ENCODE measurements around the gene CACNA1F. TPM values are rescaled to one million over a fixed set of nuclear protein-coding genes. Genes with fewer than 3 reads are reported as not detected.

The CACNA1F gene
- total RNA-seq, 2 experiments from 2014 or later, result not detected

GRCh38 chrX:49202022-49202421 is 31.1 kb downstream of the CACNA1F start:
- Histone ChIP-seq H4K20me1 (ENCODE audit: insufficient read depth, low read length) (no peaks in the 10 kb centered on the region), H3K79me2 (ENCODE audit: insufficient read depth, low read depth, low read length) (no peaks in the 10 kb centered on the region), H3K4me1 (ENCODE audit: insufficient read depth, low read length, poor library complexity, severe bottlenecking) (peaks cover 10% of the 10 kb centered on the region), H3K4me3 (ENCODE audit: low read depth, low read length, poor library complexity, severe bottlenecking) (no peak overlapping the region), H3K36me3 (ENCODE audit: insufficient read depth, low read length) (no peaks in the 10 kb centered on the region), H3K27ac (ENCODE audit: low read depth, low read length, poor library complexity, severe bottlenecking) (no peak overlapping the region), H3K4me2 (ENCODE audit: low read length) (no peak overlapping the region), H2AFZ (ENCODE audit: low read length) (no peak overlapping the region), H3K9me2 (ENCODE audit: insufficient read depth, low read length) (no peaks in the 10 kb centered on the region), H3K9me3 (ENCODE audit: low read length) (no peaks in the 10 kb centered on the region)
- ChIA-PET CTCF (ENCODE audit: unreplicated experiment) (no interaction called here), POLR2A (interaction anchor here (0.9 kb wide), 1 partner anchor 10 kb away, joined by 3 read pairs; no protein-coding TSS in a partner anchor)
- TF ChIP-seq CTCF (conservative IDR thresholded peaks at IDR 0.05; ENCODE audit: low read length) (no peak), EZH2phosphoT487 (IDR thresholded peaks at IDR 0.05; ENCODE audit: borderline replicate concordance, low read depth, low read length) (no peak)
- no TSS peak for BruUV-seq (replicated peaks)
- no peak for DNase-seq (ENCODE audit: low spot score)
- intact Hi-C loops (cut with micrococcal nuclease; ENCODE audit: unreplicated experiment), result no loop called here

GRCh38 chrX:49199906-49200771 is 33.0 kb downstream of the CACNA1F start, which contains the start of gene SYP:
TSS of gene SYP (minus strand) at chrX:49200193. CDS start at chrX:49200186, 7 bp downstream.
- intact Hi-C loops (cut with micrococcal nuclease; ENCODE audit: unreplicated experiment), result no loop called here
- Histone ChIP-seq H2AFZ (ENCODE audit: low read length) (peak within 1 kb of the TSS; percentile 73; the same call in 1 of the 2 replicates), H3K4me2 (ENCODE audit: low read length) (peak within 1 kb of the TSS; percentile 61), H3K27ac (ENCODE audit: low read depth, low read length, poor library complexity, severe bottlenecking) (no peak within 1 kb of the TSS), H3K9me2 (ENCODE audit: insufficient read depth, low read length) (no peaks in the 10 kb centered on the region), H3K36me3 (ENCODE audit: insufficient read depth, low read length) (no peaks in the 10 kb centered on the region), H3K4me1 (ENCODE audit: insufficient read depth, low read length, poor library complexity, severe bottlenecking) (peaks cover 10% of the 10 kb centered on the region), H3K9me3 (ENCODE audit: low read length) (no peaks in the 10 kb centered on the region), H4K20me1 (ENCODE audit: insufficient read depth, low read length) (no peaks in the 10 kb centered on the region), H3K79me2 (ENCODE audit: insufficient read depth, low read depth, low read length) (no peaks in the 10 kb centered on the region), H3K4me3 (ENCODE audit: low read depth, low read length, poor library complexity, severe bottlenecking) (peak within 1 kb of the TSS; percentile 74)
- DNase-seq (ENCODE audit: low spot score), result peak; percentile 87
- no peak for TF ChIP-seq EZH2phosphoT487 (IDR thresholded peaks at IDR 0.05; ENCODE audit: borderline replicate concordance, low read depth, low read length)
- TF ChIP-seq CTCF (conservative IDR thresholded peaks at IDR 0.05; ENCODE audit: low read length), result no peak
- ChIA-PET POLR2A (interaction anchor here (1.0 kb wide), 1 partner anchor 9 kb away, joined by 3 read pairs; no protein-coding TSS in a partner anchor), CTCF (ENCODE audit: unreplicated experiment) (no interaction called here)
- BruUV-seq (replicated peaks), result no TSS peak

- no peaks in the 10 kb centered on the region for H3K9me2 ChIP-seq (ENCODE audit: insufficient read depth, low read length)
- peak overlapping the region; percentile 74 for H3K4me3 ChIP-seq (ENCODE audit: low read depth, low read length, poor library complexity, severe bottlenecking)
- ChIA-PET CTCF (ENCODE audit: unreplicated experiment) (no interaction called here), POLR2A (interaction anchor here (0.5 kb wide), 1 partner anchor 655 kb away, joined by 5 read pairs; no protein-coding TSS in a partner anchor)
- TF ChIP-seq CTCF (conservative IDR thresholded peaks at IDR 0.05; ENCODE audit: low read length), result no peak
- TF ChIP-seq EZH2phosphoT487 (IDR thresholded peaks at IDR 0.05; ENCODE audit: borderline replicate concordance, low read depth, low read length), result no peak
- H3K79me2 ChIP-seq (ENCODE audit: insufficient read depth, low read depth, low read length), result no peaks in the 10 kb centered on the region
- peaks cover 10% of the 10 kb centered on the region for H3K4me1 ChIP-seq (ENCODE audit: insufficient read depth, low read length, poor library complexity, severe bottlenecking)
- no peak for DNase-seq (ENCODE audit: low spot score)
- intact Hi-C loops (cut with micrococcal nuclease; ENCODE audit: unreplicated experiment), result no loop called here
- no peaks in the 10 kb centered on the region for H3K36me3 ChIP-seq (ENCODE audit: insufficient read depth, low read length)
- no peaks in the 10 kb centered on the region for H3K9me3 ChIP-seq (ENCODE audit: low read length)
- no peaks in the 10 kb centered on the region for H4K20me1 ChIP-seq (ENCODE audit: insufficient read depth, low read length)
- no TSS peak for BruUV-seq (replicated peaks)
- peak overlapping the region; percentile 61 for H3K4me2 ChIP-seq (ENCODE audit: low read length)
- no peak overlapping the region for H3K27ac ChIP-seq (ENCODE audit: low read depth, low read length, poor library complexity, severe bottlenecking)
- H2AFZ ChIP-seq (ENCODE audit: low read length), result no peak overlapping the region
Measured at GRCh38 chrX:49199315-49199595, 33.9 kb downstream of the CACNA1F start.

Measured in OCI-LY7 (cell line).